HL-60 (cell line): ENCODE results near the gene VAMP8.

Source experiments
- POLR2AphosphoS5 ChIP-seq: IDR thresholded peaks from 2 replicates; pipeline ENCODE4 v1.6.1; 2012; ENCODE audit warnings: low read depth
- TF ChIP-seq, protein P1 (sequence below): IDR thresholded peaks from one replicate; pipeline ENCODE4 v1.5.1; 2011; ENCODE audit warnings: low read length, control low read depth, inconsistent platforms; ENCODE audit not compliant: insufficient read depth

DNA sequence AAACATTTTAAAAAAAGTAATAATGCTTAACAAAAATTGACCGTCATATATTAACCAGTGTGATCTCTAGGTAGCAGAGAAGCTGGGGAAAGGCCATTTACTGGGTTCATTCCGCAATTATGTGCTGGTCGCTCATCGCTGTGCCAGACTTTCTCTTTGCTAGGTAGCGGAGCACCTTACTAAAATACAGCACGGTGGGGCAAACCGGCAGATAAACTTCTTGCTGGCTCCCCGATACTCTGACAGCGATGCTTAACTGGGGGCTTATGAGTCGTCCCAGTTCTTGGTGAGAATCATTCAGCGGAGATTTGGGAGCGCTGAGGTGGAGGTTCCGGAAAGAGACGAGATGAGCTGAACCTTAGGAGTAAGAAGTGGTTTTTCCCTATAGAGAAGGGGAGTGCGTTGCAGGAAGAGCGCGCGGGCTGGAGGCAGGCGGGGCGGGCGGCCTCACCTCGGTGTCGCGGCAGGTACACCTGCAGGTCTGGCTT is 33.9 kb downstream of the VAMP8 start:
- no peak for TF ChIP-seq POLR2AphosphoS5
- TF ChIP-seq, protein P1, sequence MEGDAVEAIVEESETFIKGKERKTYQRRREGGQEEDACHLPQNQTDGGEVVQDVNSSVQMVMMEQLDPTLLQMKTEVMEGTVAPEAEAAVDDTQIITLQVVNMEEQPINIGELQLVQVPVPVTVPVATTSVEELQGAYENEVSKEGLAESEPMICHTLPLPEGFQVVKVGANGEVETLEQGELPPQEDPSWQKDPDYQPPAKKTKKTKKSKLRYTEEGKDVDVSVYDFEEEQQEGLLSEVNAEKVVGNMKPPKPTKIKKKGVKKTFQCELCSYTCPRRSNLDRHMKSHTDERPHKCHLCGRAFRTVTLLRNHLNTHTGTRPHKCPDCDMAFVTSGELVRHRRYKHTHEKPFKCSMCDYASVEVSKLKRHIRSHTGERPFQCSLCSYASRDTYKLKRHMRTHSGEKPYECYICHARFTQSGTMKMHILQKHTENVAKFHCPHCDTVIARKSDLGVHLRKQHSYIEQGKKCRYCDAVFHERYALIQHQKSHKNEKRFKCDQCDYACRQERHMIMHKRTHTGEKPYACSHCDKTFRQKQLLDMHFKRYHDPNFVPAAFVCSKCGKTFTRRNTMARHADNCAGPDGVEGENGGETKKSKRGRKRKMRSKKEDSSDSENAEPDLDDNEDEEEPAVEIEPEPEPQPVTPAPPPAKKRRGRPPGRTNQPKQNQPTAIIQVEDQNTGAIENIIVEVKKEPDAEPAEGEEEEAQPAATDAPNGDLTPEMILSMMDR, result no peak
